Measurements from ENCODE around the gene CRIP3.

CRIP3 gene

DNA sequence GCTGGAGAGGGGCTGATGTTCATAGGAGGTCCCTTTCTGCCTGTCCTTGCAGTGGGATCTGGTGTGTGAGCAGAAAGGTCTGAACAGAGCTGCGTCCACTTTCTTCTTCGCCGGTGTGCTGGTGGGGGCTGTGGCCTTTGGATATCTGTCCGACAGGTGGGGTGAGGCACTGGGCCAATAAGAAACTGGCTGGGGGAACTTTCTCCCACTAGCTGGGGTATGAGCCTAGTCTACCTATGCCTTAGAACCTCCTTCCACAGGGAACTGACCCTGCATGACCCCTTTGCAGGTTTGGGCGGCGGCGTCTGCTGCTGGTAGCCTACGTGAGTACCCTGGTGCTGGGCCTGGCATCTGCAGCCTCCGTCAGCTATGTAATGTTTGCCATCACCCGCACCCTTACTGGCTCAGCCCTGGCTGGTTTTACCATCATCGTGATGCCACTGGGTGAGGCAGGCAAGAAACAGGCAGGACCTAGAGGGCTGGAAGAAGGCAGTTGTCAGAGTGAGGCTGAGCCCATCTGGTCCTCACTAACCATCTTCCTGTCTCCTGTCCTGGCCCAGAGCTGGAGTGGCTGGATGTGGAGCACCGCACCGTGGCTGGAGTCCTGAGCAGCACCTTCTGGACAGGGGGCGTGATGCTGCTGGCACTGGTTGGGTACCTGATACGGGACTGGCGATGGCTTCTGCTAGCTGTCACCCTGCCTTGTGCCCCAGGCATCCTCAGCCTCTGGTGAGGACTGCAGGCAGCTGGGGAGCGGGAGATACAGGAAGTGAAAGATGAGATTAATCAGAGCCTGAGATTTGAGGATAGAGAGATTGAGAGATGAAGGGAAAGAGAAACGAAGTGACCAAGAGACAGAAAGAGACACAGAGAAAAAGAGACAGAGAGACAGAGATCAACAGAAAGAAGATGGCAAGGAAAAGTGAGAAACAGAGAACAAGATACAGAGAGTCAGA, 9.0 kb downstream of the CRIP3 start:
- Mint-ChIP-seq H3K27me3 (peaks cover 4% of the 10 kb centered on the region), H3K9me3 (no peaks in the 10 kb centered on the region), H3K4me3 (no peak overlapping the region), H3K27ac (no peak overlapping the region), H3K4me1 (ENCODE audit: low read depth) (no peaks in the 10 kb centered on the region), H3K36me3 (ENCODE audit: low read depth) (no peaks in the 10 kb centered on the region)

- H3K9me3 Mint-ChIP-seq, result no peaks in the 10 kb centered on the region
- no peaks in the 10 kb centered on the region for H3K36me3 Mint-ChIP-seq (ENCODE audit: low read depth)
- peaks cover 4% of the 10 kb centered on the region for H3K27me3 Mint-ChIP-seq
- H3K27ac Mint-ChIP-seq, result no peak overlapping the region
- H3K4me1 Mint-ChIP-seq (ENCODE audit: low read depth), result no peaks in the 10 kb centered on the region
- H3K4me3 Mint-ChIP-seq, result no peak overlapping the region
Measured at GRCh38 chr6:43298565-43299337, 9.9 kb downstream of the CRIP3 start.

DNA sequence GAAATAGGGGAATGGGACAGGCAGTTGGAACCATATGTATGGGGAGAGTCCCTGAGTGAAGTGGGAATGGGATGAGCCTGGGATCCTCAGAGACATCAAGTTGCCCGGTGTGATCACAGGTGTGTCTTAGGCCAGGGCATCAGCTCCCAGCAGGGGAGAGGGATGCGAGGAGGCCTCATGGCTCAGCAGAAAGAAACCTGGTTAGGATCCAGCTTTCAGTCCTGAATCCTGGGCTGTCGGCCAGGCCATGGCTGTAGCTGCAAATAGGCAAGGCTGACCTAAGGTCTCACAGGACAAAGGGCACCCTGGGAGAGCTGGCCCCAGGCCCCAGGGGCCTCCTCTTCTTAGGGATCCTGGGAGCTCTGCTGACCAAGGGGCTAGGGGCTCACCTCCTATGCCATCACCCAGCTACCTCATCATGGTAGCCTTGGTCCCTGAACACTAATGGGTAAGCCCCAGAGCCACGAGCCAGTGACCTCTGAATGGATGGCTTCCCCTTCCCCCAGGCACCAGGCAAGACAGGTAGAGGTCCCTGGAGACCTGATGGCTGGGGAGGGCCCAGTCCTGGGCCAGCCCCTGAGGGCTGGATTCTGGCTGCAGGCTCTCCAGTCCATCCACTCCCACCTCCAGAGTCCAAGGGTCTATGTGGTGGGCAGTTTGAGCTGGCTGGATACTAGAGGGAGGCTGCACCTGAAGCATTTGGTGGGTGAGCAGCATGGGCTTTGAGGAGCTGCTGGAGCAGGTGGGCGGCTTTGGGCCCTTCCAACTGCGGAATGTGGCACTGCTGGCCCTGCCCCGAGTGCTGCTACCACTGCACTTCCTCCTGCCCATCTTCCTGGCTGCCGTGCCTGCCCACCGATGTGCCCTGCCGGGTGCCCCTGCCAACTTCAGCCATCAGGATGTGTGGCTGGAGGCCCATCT, 10.7 kb downstream of the CRIP3 start, which contains the start of gene SLC22A7:
Gene SLC22A7, plus strand, starts transcription at position 617 of the 921 bp plus-strand sequence. Its CDS starts 99 bp downstream, at position 716.
- no peaks in the 10 kb centered on the region for H3K4me1 Mint-ChIP-seq (ENCODE audit: low read depth)

DNA sequence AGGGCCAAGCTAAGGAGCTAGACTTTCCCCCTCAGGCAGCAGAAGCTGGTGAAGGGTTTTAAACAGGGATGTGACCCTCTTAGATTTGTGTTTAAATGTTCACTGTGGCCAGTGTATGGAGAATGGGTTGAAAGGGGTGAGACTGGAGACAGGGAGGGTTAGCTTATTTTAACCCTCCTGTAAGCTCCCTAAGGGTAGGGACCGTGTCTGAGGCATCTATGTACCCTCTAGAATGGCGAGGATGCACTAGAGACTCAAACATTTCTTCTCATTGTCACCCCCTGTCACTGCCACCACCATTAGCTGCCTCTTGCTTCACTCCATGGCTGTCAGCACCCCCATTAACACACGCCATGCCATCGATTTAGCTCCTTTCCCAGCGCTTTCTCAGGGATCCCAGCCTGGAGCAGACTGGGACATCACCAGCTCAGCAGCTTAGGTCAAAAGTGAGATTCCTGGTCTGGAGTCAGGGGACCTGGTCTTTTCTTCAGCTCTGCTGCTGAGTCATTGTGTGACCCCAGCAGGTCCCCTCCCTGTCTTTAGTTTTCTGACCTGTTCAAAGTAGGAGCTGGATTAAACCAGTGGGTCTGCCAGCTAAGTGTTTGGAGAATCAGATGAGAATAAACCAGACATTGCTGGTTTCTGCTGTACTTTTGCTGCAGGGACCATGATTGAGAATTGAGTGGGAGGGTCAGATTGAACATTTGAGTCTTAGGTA, 11.7 kb downstream of the CRIP3 start:
- H3K27me3 Mint-ChIP-seq, result peaks cover 4% of the 10 kb centered on the region
- H3K27ac Mint-ChIP-seq, result no peak overlapping the region
- H3K4me1 Mint-ChIP-seq (ENCODE audit: low read depth), result no peaks in the 10 kb centered on the region
- no peaks in the 10 kb centered on the region for H3K9me3 Mint-ChIP-seq
- H3K4me3 Mint-ChIP-seq, result no peak overlapping the region
- H3K36me3 Mint-ChIP-seq (ENCODE audit: low read depth), result no peaks in the 10 kb centered on the region

More for the DNA sequence above, 10.7 kb downstream of the CRIP3 start, which contains the start of gene SLC22A7:
- Mint-ChIP-seq H3K4me3 (no peak within 1 kb of the TSS), H3K27me3 (peaks cover 4% of the 10 kb centered on the region), H3K36me3 (ENCODE audit: low read depth) (no peaks in the 10 kb centered on the region), H3K9me3 (no peaks in the 10 kb centered on the region), H3K27ac (no peak within 1 kb of the TSS)

- H3K36me3 Mint-ChIP-seq (ENCODE audit: low read depth), result no peaks in the 10 kb centered on the region
- H3K4me3 Mint-ChIP-seq, result no peak overlapping the region
- no peak overlapping the region for H3K27ac Mint-ChIP-seq
- H3K9me3 Mint-ChIP-seq, result no peaks in the 10 kb centered on the region
- H3K4me1 Mint-ChIP-seq (ENCODE audit: low read depth), result no peaks in the 10 kb centered on the region
- H3K27me3 Mint-ChIP-seq, result peaks cover 4% of the 10 kb centered on the region
Measured at GRCh38 chr6:43295456-43295855, 13.2 kb downstream of the CRIP3 start.

DNA sequence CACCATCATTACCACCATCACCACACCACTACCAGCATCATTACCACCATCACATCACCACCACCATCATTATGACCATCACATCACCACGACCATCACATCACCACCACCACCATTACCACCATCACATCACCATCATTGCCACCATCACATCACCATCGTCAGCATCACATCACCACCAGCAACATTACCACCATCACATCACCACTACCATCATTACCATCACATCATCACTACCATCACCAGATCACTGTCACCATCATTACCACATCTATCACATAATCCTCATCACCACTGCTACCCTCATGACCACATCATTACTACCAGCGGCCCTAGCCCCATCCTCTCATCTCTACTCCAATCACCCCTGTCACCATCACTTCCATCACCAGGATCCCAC, 14.1 kb downstream of the CRIP3 start:
- Mint-ChIP-seq H3K36me3 (ENCODE audit: low read depth) (no peaks in the 10 kb centered on the region), H3K4me3 (no peak overlapping the region), H3K27ac (no peak overlapping the region), H3K4me1 (ENCODE audit: low read depth) (no peaks in the 10 kb centered on the region), H3K27me3 (no peaks in the 10 kb centered on the region), H3K9me3 (no peaks in the 10 kb centered on the region)

- Mint-ChIP-seq H3K4me1 (ENCODE audit: low read depth) (no peaks in the 10 kb centered on the region), H3K9me3 (no peaks in the 10 kb centered on the region), H3K4me3 (no peak overlapping the region), H3K27ac (no peak overlapping the region), H3K27me3 (no peaks in the 10 kb centered on the region), H3K36me3 (ENCODE audit: low read depth) (no peaks in the 10 kb centered on the region)
Measured at GRCh38 chr6:43293698-43294097, 14.9 kb downstream of the CRIP3 start.

DNA sequence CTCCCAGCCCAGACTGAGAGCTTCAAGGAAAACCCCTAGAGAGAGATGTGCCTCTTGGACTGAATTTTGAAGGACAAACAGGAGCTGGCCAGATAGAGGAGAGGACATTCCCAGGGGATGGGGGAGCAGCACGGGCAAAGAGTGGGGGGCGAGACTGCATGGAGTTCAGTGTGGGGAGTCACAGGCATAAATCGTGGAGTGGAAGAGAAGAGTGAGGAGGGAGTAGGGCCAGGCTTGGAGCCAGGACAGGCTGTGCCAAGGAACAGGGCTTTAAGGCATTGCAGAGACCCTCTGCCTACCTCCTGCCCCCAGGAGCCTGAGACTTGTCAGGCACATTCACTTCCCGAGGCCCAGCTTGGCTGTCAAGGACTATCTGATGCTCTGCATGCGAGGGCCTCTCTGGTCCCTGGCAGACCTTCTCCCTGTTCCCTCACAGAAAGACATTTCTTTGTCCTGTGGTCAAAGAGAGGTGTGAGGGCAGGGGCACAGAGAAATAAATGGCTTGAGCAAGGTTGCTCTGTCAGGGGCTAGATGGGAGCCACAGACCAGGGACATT, 15.8 kb downstream of the CRIP3 start:
- Mint-ChIP-seq H3K36me3 (ENCODE audit: low read depth) (no peaks in the 10 kb centered on the region), H3K27ac (no peak overlapping the region), H3K4me1 (ENCODE audit: low read depth) (no peaks in the 10 kb centered on the region), H3K4me3 (no peak overlapping the region), H3K9me3 (no peaks in the 10 kb centered on the region), H3K27me3 (no peaks in the 10 kb centered on the region)

- Mint-ChIP-seq H3K4me1 (ENCODE audit: low read depth) (no peaks in the 10 kb centered on the region), H3K9me3 (no peaks in the 10 kb centered on the region), H3K36me3 (ENCODE audit: low read depth) (no peaks in the 10 kb centered on the region), H3K27me3 (no peaks in the 10 kb centered on the region), H3K27ac (no peak overlapping the region), H3K4me3 (no peak overlapping the region)
Measured at GRCh38 chr6:43292341-43292740, 16.3 kb downstream of the CRIP3 start.

DNA sequence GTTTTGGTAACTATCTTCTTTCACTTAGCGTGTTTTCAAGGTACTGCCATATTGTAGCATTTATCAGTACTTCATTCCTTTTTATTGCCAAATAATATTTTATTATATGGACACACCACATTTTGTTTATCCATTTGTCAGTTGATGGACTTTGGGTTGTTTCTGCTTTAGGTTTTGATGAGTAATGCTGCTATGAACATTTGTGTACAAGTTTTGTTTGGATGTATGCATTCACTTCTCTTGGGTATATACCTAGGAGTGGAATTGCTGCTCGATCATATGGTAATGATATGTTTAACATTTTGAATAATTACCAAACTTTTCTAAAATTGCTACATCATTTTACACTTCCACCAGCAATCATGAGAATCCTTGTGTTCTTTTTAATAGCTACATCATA, 16.9 kb downstream of the CRIP3 start:
- no peaks in the 10 kb centered on the region for H3K4me1 Mint-ChIP-seq (ENCODE audit: low read depth)
- no peak overlapping the region for H3K4me3 Mint-ChIP-seq
- no peak overlapping the region for H3K27ac Mint-ChIP-seq
- H3K27me3 Mint-ChIP-seq, result no peaks in the 10 kb centered on the region
- no peaks in the 10 kb centered on the region for H3K36me3 Mint-ChIP-seq (ENCODE audit: low read depth)
- no peaks in the 10 kb centered on the region for H3K9me3 Mint-ChIP-seq

GRCh38 chr6:43290905-43291355, 17.7 kb downstream of the CRIP3 start:
- Mint-ChIP-seq H3K9me3 (no peaks in the 10 kb centered on the region), H3K27me3 (peaks cover 3% of the 10 kb centered on the region), H3K4me1 (ENCODE audit: low read depth) (no peaks in the 10 kb centered on the region), H3K4me3 (no peak overlapping the region), H3K27ac (no peak overlapping the region), H3K36me3 (ENCODE audit: low read depth) (no peaks in the 10 kb centered on the region)

GRCh38 chr6:43290339-43290904, 18.2 kb downstream of the CRIP3 start:
- no peaks in the 10 kb centered on the region for H3K4me1 Mint-ChIP-seq (ENCODE audit: low read depth)
- H3K27me3 Mint-ChIP-seq, result peaks cover 8% of the 10 kb centered on the region
- no peak overlapping the region for H3K4me3 Mint-ChIP-seq
- H3K9me3 Mint-ChIP-seq, result no peaks in the 10 kb centered on the region
- no peaks in the 10 kb centered on the region for H3K36me3 Mint-ChIP-seq (ENCODE audit: low read depth)
- no peak overlapping the region for H3K27ac Mint-ChIP-seq
